Dendritic cell treated with granulocyte-macrophage colony-stimulating factor and Interleukin-4, amounts not matched to agents 40 ng/mL and 50 ng/mL, for 4 days (primary cell): ENCODE results near the gene CCSER2.
"Not testable (repeated sequence)": the region's sequence is repeated elsewhere in the genome, so short reads cannot be mapped to it uniquely, and the experiment has no call there.

Experiments used
- H3K27ac Mint-ChIP-seq: one replicate; pipeline ENCODE4 v1.8.0; 2022; ENCODE audit warnings: mild to moderate bottlenecking, mixed read lengths
- H3K27me3 Mint-ChIP-seq: one replicate; pipeline ENCODE4 v1.8.0; 2022; ENCODE audit warnings: mild to moderate bottlenecking, mixed read lengths
- H3K36me3 Mint-ChIP-seq: one replicate; pipeline ENCODE4 v1.8.0; 2022; ENCODE audit warnings: low read depth, mixed read lengths
- H3K4me1 Mint-ChIP-seq: one replicate; pipeline ENCODE4 v1.8.0; 2022; ENCODE audit warnings: low read depth, mixed read lengths
- H3K4me3 Mint-ChIP-seq: one replicate; pipeline ENCODE4 v1.8.0; 2022; ENCODE audit warnings: mild to moderate bottlenecking, moderate library complexity, mixed read lengths
- H3K9me3 Mint-ChIP-seq: one replicate; pipeline ENCODE4 v1.8.0; 2022; ENCODE audit warnings: mixed read lengths
- intact Hi-C: fragments of 100-400 bp; cut with micrococcal nuclease; formaldehyde crosslinking; loops from one replicate; pipeline ENCODE4 v1.15.0; 2022

CCSER2 gene

GRCh38 chr10:84440781-84441180 is 112.4 kb downstream of the CCSER2 start:
- H3K36me3 Mint-ChIP-seq: peaks cover 65% of the 10 kb centered on the region
- H3K4me3 Mint-ChIP-seq: no peak overlapping the region
- H3K27ac Mint-ChIP-seq: no peak overlapping the region
- H3K27me3 Mint-ChIP-seq: no peaks in the 10 kb centered on the region
- intact Hi-C loops: no loop called here
- peaks cover 14% of the 10 kb centered on the region for H3K9me3 Mint-ChIP-seq
- H3K4me1 Mint-ChIP-seq: peaks cover 5% of the 10 kb centered on the region

GRCh38 chr10:84447701-84448400 is 119.5 kb downstream of the CCSER2 start:
- no peak overlapping the region for H3K27ac Mint-ChIP-seq
- H3K27me3 Mint-ChIP-seq: no peaks in the 10 kb centered on the region
- H3K4me1 Mint-ChIP-seq: no peaks in the 10 kb centered on the region
- no peak overlapping the region for H3K4me3 Mint-ChIP-seq
- H3K36me3 Mint-ChIP-seq: peaks cover 38% of the 10 kb centered on the region
- intact Hi-C loops: no loop called here
- H3K9me3 Mint-ChIP-seq: no peaks in the 10 kb centered on the region

GRCh38 chr10:84449351-84449750 is 121.0 kb downstream of the CCSER2 start:
- H3K27me3 Mint-ChIP-seq, intact Hi-C loops, H3K4me3 Mint-ChIP-seq, H3K27ac Mint-ChIP-seq, H3K4me1 Mint-ChIP-seq, H3K9me3 Mint-ChIP-seq: not testable (repeated sequence)
- H3K36me3 Mint-ChIP-seq: peaks cover 37% of the 10 kb centered on the region

- no peak overlapping the region for H3K27ac Mint-ChIP-seq
Observed at GRCh38 chr10:84452003-84452402, 123.6 kb downstream of the CCSER2 start.

GRCh38 chr10:84453303-84453702 is 124.9 kb downstream of the CCSER2 start:
- H3K27me3 Mint-ChIP-seq: no peaks in the 10 kb centered on the region
- intact Hi-C loops: no loop called here
- H3K36me3 Mint-ChIP-seq: peaks cover 40% of the 10 kb centered on the region
- no peak overlapping the region for H3K4me3 Mint-ChIP-seq
- no peak overlapping the region for H3K27ac Mint-ChIP-seq
- H3K4me1 Mint-ChIP-seq: no peaks in the 10 kb centered on the region
- H3K9me3 Mint-ChIP-seq: peaks cover 8% of the 10 kb centered on the region

More at GRCh38 chr10:84452003-84452402, 123.6 kb downstream of the CCSER2 start:
- no peaks in the 10 kb centered on the region for H3K27me3 Mint-ChIP-seq
- peaks cover 47% of the 10 kb centered on the region for H3K36me3 Mint-ChIP-seq
- intact Hi-C loops: no loop called here
- H3K9me3 Mint-ChIP-seq: peaks cover 8% of the 10 kb centered on the region
- H3K4me3 Mint-ChIP-seq: no peak overlapping the region
- no peaks in the 10 kb centered on the region for H3K4me1 Mint-ChIP-seq

GRCh38 chr10:84456126-84456525 is 127.7 kb downstream of the CCSER2 start:
- intact Hi-C loops: no loop called here
- Mint-ChIP-seq H3K36me3 (peaks cover 49% of the 10 kb centered on the region), H3K27ac (no peak overlapping the region)

GRCh38 chr10:84460520-84460919 is 132.1 kb downstream of the CCSER2 start:
- intact Hi-C loops: no loop called here
- Mint-ChIP-seq H3K36me3 (peaks cover 42% of the 10 kb centered on the region), H3K4me1 (peaks cover 14% of the 10 kb centered on the region), H3K27ac (no peak overlapping the region), H3K27me3 (no peaks in the 10 kb centered on the region), H3K4me3 (no peak overlapping the region), H3K9me3 (peaks cover 13% of the 10 kb centered on the region)

More at GRCh38 chr10:84456126-84456525, 127.7 kb downstream of the CCSER2 start:
- Mint-ChIP-seq H3K27me3 (no peaks in the 10 kb centered on the region), H3K4me1 (peaks cover 2% of the 10 kb centered on the region), H3K4me3 (no peak overlapping the region), H3K9me3 (peaks cover 21% of the 10 kb centered on the region)

- H3K36me3 Mint-ChIP-seq: peaks cover 47% of the 10 kb centered on the region
Observed at GRCh38 chr10:84469470-84469869, 141.1 kb downstream of the CCSER2 start.

GRCh38 chr10:84473136-84473535 is 144.7 kb downstream of the CCSER2 start:
- H3K36me3 Mint-ChIP-seq: peaks cover 24% of the 10 kb centered on the region
- intact Hi-C loops: no loop called here
- no peaks in the 10 kb centered on the region for H3K9me3 Mint-ChIP-seq
- H3K4me1 Mint-ChIP-seq: no peaks in the 10 kb centered on the region
- H3K4me3 Mint-ChIP-seq: no peak overlapping the region
- no peaks in the 10 kb centered on the region for H3K27me3 Mint-ChIP-seq
- H3K27ac Mint-ChIP-seq: no peak overlapping the region

More at GRCh38 chr10:84469470-84469869, 141.1 kb downstream of the CCSER2 start:
- intact Hi-C loops: no loop called here
- H3K9me3 Mint-ChIP-seq: no peaks in the 10 kb centered on the region
- H3K4me1 Mint-ChIP-seq: no peaks in the 10 kb centered on the region
- H3K4me3 Mint-ChIP-seq: no peak overlapping the region
- H3K27me3 Mint-ChIP-seq: no peaks in the 10 kb centered on the region
- no peak overlapping the region for H3K27ac Mint-ChIP-seq

GRCh38 chr10:84477398-84478128 is 149.2 kb downstream of the CCSER2 start:
- Mint-ChIP-seq H3K9me3 (no peaks in the 10 kb centered on the region), H3K4me3 (no peak overlapping the region), H3K27ac (no peak overlapping the region), H3K36me3 (peaks cover 37% of the 10 kb centered on the region), H3K27me3 (no peaks in the 10 kb centered on the region), H3K4me1 (no peaks in the 10 kb centered on the region)
- intact Hi-C loops: no loop called here

- intact Hi-C loops: no loop called here
- Mint-ChIP-seq H3K36me3 (peaks cover 37% of the 10 kb centered on the region), H3K9me3 (no peaks in the 10 kb centered on the region), H3K4me3 (no peak overlapping the region), H3K27me3 (no peaks in the 10 kb centered on the region), H3K4me1 (no peaks in the 10 kb centered on the region), H3K27ac (no peak overlapping the region)
Observed at GRCh38 chr10:84478151-84478550, 149.8 kb downstream of the CCSER2 start.

GRCh38 chr10:84478679-84479078 is 150.3 kb downstream of the CCSER2 start:
- Mint-ChIP-seq H3K4me1 (no peaks in the 10 kb centered on the region), H3K4me3 (no peak overlapping the region), H3K27me3 (no peaks in the 10 kb centered on the region), H3K36me3 (peaks cover 37% of the 10 kb centered on the region), H3K27ac (no peak overlapping the region), H3K9me3 (no peaks in the 10 kb centered on the region)
- intact Hi-C loops: no loop called here

GRCh38 chr10:84484541-84484940 is 156.2 kb downstream of the CCSER2 start:
- intact Hi-C loops: no loop called here
- Mint-ChIP-seq H3K9me3 (no peaks in the 10 kb centered on the region), H3K4me1 (no peaks in the 10 kb centered on the region), H3K36me3 (peaks cover 33% of the 10 kb centered on the region), H3K4me3 (no peak overlapping the region), H3K27me3 (no peaks in the 10 kb centered on the region), H3K27ac (no peak overlapping the region)

- Mint-ChIP-seq H3K36me3 (peaks cover 34% of the 10 kb centered on the region), H3K9me3 (peaks cover 19% of the 10 kb centered on the region), H3K27ac (no peak overlapping the region), H3K27me3 (no peaks in the 10 kb centered on the region), H3K4me3 (no peak overlapping the region), H3K4me1 (peaks cover 31% of the 10 kb centered on the region)
- intact Hi-C loops: no loop called here
Observed at GRCh38 chr10:84493361-84493760, 165.0 kb downstream of the CCSER2 start.
